ENCODE measurements around the gene SELPLG. TPM values are rescaled to one million over a fixed set of nuclear protein-coding genes. Genes with fewer than 3 reads are reported as not detected.

SELPLG gene
- total RNA-seq, 2 donors from 2014 or later: 14.3 to 17.3 TPM

DNA sequence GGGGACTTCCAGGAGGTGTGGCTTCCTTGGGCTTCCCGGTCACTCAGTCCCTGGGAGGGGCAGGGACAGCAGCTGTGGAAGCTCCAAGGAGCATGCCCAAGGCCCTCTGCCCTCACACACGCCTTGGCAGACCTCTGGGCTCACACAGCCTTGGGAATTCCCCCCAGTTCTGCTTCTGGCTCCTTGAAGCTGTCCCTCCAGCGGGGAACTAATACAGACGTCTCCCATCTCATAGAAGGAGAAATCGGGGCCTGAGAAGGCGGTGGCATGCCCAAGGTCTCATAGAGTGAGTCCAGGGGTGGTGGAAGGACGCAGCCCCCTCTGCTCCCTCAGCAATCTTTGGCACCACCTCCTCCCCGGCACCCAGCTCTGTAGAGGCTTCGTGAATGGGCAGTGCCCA lies 20.1 kb downstream of the SELPLG start:
- Histone ChIP-seq H3K9me3 (no peaks in the 10 kb centered on the region), H3K36me3 (no peaks in the 10 kb centered on the region), H3K27me3 (replicated peaks; ENCODE audit: insufficient read depth) (no peaks in the 10 kb centered on the region), H3K4me1 (ENCODE audit: control insufficient read depth in 1 of 2, low read depth in 2 of 2) (peaks cover 0 to 11% of the 10 kb centered on the region in 2 donors), H3K27ac (no peak overlapping the region), H3K4me3 (no peak overlapping the region)
- no peak for TF ChIP-seq CTCF (IDR thresholded peaks at IDR 0.05)
- DNase-seq (ENCODE audit: low spot score) (no peak), ATAC-seq (ENCODE audit: insufficient number of reproducible peaks, low FRiP score, low read depth) (no peak)

DNA sequence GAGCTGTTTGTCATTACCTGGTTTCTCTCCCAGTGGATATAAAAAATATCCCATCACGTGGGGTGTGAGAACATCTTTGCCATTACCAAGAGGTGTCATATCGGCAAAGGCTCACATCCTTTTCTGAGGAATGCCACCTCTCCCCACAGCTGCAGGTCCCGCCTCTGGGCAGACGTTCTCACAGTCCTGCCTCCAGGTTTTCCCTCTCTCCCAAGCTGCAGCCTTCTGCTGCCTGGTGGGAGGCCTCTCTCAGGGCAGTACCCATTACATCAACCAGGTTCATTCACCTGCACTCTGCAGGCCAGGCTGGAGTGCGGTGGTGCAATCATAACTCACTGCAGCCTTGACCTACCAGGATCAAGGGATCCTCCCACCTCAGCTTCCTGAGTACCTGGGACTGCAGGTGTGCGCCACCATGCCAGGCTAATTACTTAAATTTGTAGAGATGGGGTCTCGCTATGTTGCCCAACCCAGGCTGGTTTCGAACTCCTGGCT lies 20.9 kb downstream of the SELPLG start:
- no peak for ATAC-seq (ENCODE audit: insufficient number of reproducible peaks, low FRiP score, low read depth)
- H3K36me3 ChIP-seq: no peaks in the 10 kb centered on the region
- no peak overlapping the region for H3K27ac ChIP-seq
- no peak for DNase-seq (ENCODE audit: low spot score)
- no peak overlapping the region for H3K4me3 ChIP-seq
- no peaks in the 10 kb centered on the region for H3K9me3 ChIP-seq
- peaks cover 0 to 11% of the 10 kb centered on the region in 2 donors for H3K4me1 ChIP-seq (ENCODE audit: control insufficient read depth in 1 of 2, low read depth in 2 of 2)
- TF ChIP-seq CTCF (IDR thresholded peaks at IDR 0.05): no peak
- H3K27me3 ChIP-seq (replicated peaks; ENCODE audit: insufficient read depth): no peaks in the 10 kb centered on the region

DNA sequence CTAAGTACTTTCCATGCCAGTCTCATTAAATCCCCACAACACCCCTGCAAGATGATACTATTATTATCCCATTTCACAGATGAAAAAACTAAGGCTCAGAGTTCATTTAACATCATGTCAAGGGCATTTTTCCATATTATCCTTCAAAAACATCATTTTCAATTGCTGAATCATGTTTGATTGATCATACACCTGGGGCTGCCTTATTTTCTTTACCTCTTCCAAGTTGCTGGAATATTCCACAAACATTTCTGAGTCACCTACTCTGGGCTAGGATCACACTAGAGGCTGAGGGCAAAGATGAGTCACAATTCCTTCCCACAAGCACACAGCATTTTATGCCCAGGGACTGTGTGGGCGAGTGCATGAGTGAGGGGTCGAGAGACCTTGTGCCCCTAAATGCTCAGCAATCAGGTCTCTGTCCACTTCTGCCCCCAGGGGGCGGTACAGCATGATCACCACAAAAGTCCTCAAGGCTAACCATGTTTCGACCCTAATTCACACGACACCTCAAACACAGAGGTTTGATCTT lies 21.7 kb downstream of the SELPLG start:
- no peak overlapping the region for H3K27ac ChIP-seq
- ATAC-seq (ENCODE audit: insufficient number of reproducible peaks, low FRiP score, low read depth): no peak

DNA sequence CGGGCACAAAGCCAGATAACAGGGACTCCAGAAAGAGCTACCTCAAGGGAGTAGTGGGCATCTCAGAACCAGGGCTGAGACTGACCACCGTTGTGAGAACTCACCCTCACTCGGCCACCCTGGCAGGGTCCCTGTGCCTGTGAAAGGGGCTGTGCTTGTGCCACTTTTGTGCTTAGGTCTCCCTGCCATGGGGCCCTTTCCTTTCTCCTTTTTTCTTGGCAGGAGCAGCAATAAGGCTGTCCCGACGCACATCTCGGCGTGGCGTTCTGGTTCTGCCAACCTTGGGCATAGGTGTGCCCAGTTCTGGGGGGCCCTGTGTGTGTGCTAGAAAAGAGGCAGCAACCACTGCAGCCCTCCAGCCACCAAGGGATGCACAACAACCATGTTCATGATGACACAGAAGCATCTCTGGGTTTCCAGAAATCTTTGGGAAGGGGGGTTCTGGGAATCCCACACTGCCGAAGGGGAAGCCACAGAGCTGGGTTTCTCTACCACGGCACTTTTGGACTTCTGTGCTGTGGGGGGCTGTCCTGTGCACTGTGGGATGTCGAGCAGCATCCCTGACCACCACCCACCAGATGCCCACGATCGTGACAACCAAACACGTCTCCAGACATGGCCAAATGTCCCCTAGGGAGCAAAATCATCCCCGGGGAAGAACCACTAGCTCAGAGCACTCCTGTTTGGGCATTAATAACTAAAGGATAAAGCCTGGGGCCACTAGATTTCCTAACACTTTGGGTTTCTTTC lies 22.7 kb downstream of the SELPLG start:
- H3K9me3 ChIP-seq: no peaks in the 10 kb centered on the region

More for the DNA sequence above, 21.7 kb downstream of the SELPLG start:
- Histone ChIP-seq H3K27me3 (replicated peaks; ENCODE audit: insufficient read depth) (no peaks in the 10 kb centered on the region), H3K36me3 (no peaks in the 10 kb centered on the region), H3K4me3 (no peak overlapping the region), H3K9me3 (no peaks in the 10 kb centered on the region), H3K4me1 (ENCODE audit: control insufficient read depth in 1 of 2, low read depth in 2 of 2) (peaks cover 0 to 11% of the 10 kb centered on the region in 2 donors)
- TF ChIP-seq CTCF (IDR thresholded peaks at IDR 0.05): no peak
- no peak for DNase-seq (ENCODE audit: low spot score)

More for the DNA sequence above, 22.7 kb downstream of the SELPLG start:
- no peak for ATAC-seq (ENCODE audit: insufficient number of reproducible peaks, low FRiP score, low read depth)
- peaks cover 0 to 11% of the 10 kb centered on the region in 2 donors for H3K4me1 ChIP-seq (ENCODE audit: control insufficient read depth in 1 of 2, low read depth in 2 of 2)
- no peaks in the 10 kb centered on the region for H3K27me3 ChIP-seq (replicated peaks; ENCODE audit: insufficient read depth)
- no peak overlapping the region for H3K27ac ChIP-seq
- H3K4me3 ChIP-seq: no peak overlapping the region
- no peak for TF ChIP-seq CTCF (IDR thresholded peaks at IDR 0.05)
- H3K36me3 ChIP-seq: no peaks in the 10 kb centered on the region
- DNase-seq (ENCODE audit: low spot score): no peak
